GM23338 (cell line): ENCODE measurements around the gene EHMT2.
"Not testable (repeated sequence)": the region's sequence is repeated elsewhere in the genome, so short reads cannot be mapped to it uniquely, and the experiment has no call there.

Experiments
- CREB1 ChIP-seq: fragments of 250-450 bp; sonication (Bioruptor Pico); IDR thresholded peaks from 2 replicates; pipeline ENCODE4 v1.5.0; 2020; ENCODE audit warnings: low read depth, mild to moderate bottlenecking, moderate library complexity
- EZH2 ChIP-seq: fragments of 200-600 bp; sonication (generic); IDR thresholded peaks from one replicate; pipeline ENCODE4 v1.8.0; 2017; ENCODE audit warnings: antibody characterized with exemption, mild to moderate bottlenecking, low read depth; ENCODE audit not compliant: unreplicated experiment
- EZH2phosphoT487 ChIP-seq: fragments of 200-600 bp; sonication (generic); IDR thresholded peaks from one replicate; pipeline ENCODE4 v1.8.1; 2018; ENCODE audit warnings: antibody characterized with exemption; ENCODE audit not compliant: unreplicated experiment
- NANOG ChIP-seq: IDR thresholded peaks from 2 replicates; pipeline ENCODE4 v1.6.1; 2016; ENCODE audit warnings: antibody characterized with exemption, borderline replicate concordance
- POLR2AphosphoS5 ChIP-seq: IDR thresholded peaks from 2 replicates; pipeline ENCODE4 v1.6.1; 2016; ENCODE audit warnings: antibody characterized with exemption, low read depth
- STAT1 ChIP-seq: IDR thresholded peaks from one replicate; pipeline ENCODE4 v1.6.1; 2016; ENCODE audit warnings: antibody characterized with exemption; ENCODE audit not compliant: unreplicated experiment
- TF ChIP-seq, protein P1 (sequence below), 2 experiments: fragments of 200-600 bp in 1 of 2; sonication (generic) in 1 of 2; conservative IDR thresholded peaks; 2 replicates each; pipeline versions ENCODE4 v1.5.1 to v1.6.1; 2016 to 2017; ENCODE audit warnings: antibody characterized with exemption in 2 of 2, low read depth in 2 of 2, mild to moderate bottlenecking in 2 of 2, moderate library complexity in 1 of 2
- TF ChIP-seq, protein P2 (sequence below): IDR thresholded peaks from one replicate; pipeline ENCODE4 v1.6.1; 2018; ENCODE audit warnings: antibody characterized with exemption; ENCODE audit not compliant: unreplicated experiment

DNA sequence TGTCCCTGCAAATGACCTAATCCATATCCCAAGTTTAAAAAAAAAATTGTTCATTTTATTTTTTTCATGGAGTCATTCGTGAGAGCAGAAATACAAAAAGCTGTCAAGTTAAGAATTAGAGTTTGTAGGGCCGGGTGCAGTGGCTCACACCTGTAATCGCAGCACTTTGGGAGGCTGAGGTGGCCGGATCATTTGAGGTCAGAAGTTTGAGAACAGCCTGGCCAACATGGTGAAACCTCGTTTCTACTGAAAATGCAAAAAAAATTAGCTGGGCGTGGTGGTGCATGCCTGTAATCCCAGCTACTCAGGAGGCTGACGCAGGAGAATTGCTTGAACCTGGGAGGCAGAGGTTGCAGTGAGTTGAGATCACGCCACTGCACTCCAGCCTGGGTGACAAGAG, 9.2 kb upstream of the EHMT2 start:
- TF ChIP-seq, protein P1, sequence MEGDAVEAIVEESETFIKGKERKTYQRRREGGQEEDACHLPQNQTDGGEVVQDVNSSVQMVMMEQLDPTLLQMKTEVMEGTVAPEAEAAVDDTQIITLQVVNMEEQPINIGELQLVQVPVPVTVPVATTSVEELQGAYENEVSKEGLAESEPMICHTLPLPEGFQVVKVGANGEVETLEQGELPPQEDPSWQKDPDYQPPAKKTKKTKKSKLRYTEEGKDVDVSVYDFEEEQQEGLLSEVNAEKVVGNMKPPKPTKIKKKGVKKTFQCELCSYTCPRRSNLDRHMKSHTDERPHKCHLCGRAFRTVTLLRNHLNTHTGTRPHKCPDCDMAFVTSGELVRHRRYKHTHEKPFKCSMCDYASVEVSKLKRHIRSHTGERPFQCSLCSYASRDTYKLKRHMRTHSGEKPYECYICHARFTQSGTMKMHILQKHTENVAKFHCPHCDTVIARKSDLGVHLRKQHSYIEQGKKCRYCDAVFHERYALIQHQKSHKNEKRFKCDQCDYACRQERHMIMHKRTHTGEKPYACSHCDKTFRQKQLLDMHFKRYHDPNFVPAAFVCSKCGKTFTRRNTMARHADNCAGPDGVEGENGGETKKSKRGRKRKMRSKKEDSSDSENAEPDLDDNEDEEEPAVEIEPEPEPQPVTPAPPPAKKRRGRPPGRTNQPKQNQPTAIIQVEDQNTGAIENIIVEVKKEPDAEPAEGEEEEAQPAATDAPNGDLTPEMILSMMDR (conservative IDR thresholded peaks at IDR 0.05; ENCODE audit: low read depth in 2 of 2) = not testable (repeated sequence)
- not testable (repeated sequence) for TF ChIP-seq NANOG; POLR2AphosphoS5; EZH2; EZH2phosphoT487; CREB1 (CRISPR knock-in tag); STAT1
- TF ChIP-seq, protein P2, sequence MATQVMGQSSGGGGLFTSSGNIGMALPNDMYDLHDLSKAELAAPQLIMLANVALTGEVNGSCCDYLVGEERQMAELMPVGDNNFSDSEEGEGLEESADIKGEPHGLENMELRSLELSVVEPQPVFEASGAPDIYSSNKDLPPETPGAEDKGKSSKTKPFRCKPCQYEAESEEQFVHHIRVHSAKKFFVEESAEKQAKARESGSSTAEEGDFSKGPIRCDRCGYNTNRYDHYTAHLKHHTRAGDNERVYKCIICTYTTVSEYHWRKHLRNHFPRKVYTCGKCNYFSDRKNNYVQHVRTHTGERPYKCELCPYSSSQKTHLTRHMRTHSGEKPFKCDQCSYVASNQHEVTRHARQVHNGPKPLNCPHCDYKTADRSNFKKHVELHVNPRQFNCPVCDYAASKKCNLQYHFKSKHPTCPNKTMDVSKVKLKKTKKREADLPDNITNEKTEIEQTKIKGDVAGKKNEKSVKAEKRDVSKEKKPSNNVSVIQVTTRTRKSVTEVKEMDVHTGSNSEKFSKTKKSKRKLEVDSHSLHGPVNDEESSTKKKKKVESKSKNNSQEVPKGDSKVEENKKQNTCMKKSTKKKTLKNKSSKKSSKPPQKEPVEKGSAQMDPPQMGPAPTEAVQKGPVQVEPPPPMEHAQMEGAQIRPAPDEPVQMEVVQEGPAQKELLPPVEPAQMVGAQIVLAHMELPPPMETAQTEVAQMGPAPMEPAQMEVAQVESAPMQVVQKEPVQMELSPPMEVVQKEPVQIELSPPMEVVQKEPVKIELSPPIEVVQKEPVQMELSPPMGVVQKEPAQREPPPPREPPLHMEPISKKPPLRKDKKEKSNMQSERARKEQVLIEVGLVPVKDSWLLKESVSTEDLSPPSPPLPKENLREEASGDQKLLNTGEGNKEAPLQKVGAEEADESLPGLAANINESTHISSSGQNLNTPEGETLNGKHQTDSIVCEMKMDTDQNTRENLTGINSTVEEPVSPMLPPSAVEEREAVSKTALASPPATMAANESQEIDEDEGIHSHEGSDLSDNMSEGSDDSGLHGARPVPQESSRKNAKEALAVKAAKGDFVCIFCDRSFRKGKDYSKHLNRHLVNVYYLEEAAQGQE = not testable (repeated sequence)
